HG03565 (cell line): ENCODE data around the gene FABP7.

Source experiments
- ATAC-seq: cut with Tn5 transposase; IDR thresholded peaks from one replicate; pipeline ENCODE4 v1.9.1; 2021; ENCODE audit warnings: mild to moderate bottlenecking, moderate library complexity; ENCODE audit not compliant: unreplicated experiment

Gene FABP7

DNA sequence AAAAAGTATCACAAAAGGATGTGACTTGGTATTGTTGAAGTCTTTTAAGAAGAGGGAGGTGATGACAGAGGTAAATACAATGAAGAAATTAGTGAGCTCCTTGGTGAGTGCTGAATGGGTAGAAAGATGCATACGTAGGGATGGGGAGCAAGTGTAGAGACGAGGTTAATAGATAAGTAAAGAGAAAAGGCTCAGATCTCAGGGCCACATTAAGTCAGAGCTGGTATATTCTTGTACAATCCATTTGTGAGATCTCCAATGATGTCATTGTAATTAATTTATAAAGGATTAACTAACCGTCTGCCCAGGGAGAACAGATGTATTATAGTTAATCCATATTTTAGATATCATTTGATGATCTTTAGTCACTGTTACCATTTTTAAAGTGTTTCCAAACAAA, 52.9 kb downstream of the FABP7 start:
- ATAC-seq: no peak

DNA sequence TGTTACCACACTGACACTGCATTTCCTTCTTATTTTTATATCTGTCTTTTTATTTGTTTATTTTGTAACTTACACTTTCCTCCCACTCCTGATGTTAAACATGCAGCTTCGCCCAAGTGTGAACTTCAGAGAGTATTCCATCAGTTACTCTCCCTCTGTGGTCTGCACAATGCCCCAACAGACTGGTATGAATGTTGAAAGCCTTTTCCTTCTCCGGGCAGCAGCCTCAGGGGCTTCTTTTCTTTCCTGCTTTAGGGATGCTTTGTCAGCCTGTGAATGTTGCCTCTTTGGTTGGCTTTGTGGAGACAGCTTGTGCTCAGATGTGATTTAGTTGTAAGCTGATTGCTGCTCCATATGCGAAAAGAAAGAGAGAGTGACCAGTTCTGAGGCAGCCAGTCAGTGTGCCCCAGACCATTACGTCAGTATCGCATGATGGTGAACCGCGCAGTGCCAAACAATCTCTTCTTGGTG, 53.5 kb downstream of the FABP7 start:
- ATAC-seq: no peak
